GM12873 (cell line): ENCODE results near the gene IFI30.

Experiments used
- TF ChIP-seq, protein P1 (sequence below): IDR thresholded peaks from 2 replicates; pipeline ENCODE4 v1.5.1; 2012; ENCODE audit warnings: low read depth, mild to moderate bottlenecking, moderate library complexity, low read length, control low read depth; ENCODE audit not compliant: insufficient read depth; ENCODE audit errors: missing control alignments

Gene IFI30

DNA sequence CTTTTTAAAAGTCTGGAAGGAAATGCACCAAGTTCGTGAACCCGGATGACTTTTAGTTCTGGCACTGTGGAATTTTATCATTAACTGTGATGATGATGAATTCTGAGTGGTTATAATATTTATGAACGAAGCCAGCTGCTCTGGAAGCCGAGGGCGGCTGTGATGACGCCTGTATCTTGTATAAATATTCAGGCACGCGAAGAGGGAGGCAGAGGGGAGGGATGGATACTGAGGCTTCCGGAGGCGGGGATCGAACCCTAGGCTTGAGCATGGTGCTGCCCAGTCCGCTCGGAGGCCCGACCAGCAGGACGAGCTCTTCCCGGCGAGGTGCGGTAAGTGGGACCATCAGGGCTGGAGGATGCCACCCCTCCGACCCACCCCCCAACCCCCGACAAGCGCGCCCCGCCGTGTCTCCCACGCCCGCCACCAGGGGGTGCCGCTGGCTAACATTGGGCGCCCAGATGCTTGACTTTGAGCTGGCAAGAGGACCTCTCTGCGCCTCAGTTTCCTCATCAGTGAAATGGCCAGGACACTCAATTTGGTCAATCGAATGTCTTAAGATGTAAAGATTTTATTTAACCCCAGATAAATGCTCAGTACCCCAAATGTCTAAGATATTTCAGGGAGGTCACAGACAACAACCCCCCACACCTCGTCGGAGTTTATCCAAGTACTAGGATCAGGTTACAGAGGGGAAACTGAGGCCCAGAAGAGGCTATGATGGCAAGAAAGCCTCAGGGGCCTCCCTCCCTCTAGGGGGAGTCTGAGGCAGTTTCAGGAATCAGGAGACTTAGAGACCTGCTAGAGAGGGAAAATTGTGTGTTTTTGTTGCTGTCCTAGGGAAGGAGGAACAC lies 34.7 kb downstream of the IFI30 start:
- TF ChIP-seq, protein P1, sequence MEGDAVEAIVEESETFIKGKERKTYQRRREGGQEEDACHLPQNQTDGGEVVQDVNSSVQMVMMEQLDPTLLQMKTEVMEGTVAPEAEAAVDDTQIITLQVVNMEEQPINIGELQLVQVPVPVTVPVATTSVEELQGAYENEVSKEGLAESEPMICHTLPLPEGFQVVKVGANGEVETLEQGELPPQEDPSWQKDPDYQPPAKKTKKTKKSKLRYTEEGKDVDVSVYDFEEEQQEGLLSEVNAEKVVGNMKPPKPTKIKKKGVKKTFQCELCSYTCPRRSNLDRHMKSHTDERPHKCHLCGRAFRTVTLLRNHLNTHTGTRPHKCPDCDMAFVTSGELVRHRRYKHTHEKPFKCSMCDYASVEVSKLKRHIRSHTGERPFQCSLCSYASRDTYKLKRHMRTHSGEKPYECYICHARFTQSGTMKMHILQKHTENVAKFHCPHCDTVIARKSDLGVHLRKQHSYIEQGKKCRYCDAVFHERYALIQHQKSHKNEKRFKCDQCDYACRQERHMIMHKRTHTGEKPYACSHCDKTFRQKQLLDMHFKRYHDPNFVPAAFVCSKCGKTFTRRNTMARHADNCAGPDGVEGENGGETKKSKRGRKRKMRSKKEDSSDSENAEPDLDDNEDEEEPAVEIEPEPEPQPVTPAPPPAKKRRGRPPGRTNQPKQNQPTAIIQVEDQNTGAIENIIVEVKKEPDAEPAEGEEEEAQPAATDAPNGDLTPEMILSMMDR, result peak; percentile 70

DNA sequence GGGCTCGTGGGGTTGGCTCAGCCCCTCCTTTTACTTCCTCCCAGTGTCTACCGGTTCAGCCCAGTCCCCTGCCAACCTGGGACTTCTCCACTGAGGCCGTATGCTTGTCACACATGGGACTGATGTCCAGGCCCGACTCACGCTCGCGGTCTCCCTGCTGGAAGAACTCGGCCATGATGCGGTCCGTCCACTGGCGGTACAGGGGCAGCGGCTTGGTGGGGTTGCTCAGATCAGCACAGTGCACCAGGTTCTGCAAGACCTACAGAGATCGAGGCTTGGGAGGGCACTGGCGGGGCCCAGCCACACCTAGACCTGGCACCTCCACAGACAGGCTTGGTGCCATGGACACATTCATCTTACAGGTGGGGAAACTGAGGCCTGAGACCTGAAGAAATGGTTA lies 38.1 kb downstream of the IFI30 start:
- TF ChIP-seq, protein P1, result no peak

DNA sequence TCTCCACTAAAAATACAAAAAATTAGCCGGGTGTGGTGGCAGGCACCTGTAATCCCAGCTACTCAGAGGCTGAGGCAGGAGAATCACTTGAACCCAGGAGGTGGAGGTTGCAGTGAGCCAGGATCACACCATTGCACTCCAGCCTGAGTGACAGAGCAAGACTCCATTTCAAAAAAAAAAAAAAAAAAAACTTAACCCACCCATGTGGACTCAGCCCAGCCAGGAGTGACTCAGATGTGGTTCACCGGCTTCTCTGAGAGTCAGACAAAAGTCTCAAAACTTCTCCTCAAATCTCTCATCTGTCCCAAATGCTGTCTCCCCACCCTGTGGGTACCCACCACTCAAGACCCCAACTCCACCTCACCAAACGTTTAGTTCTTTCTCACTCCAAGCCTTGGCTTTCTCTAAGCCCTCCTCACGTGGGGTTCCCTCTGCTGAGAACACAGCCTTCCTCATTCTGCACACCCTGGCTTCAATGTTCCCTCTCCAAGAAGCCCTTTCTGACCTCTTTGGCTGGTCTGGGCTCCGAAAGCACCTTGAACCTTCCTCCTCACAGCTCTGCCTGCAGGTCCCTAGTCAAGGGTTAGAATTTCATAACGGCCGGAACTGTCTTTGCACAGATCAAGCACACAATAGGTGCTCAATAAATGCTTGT lies 41.3 kb downstream of the IFI30 start:
- TF ChIP-seq, protein P1, result no peak

DNA sequence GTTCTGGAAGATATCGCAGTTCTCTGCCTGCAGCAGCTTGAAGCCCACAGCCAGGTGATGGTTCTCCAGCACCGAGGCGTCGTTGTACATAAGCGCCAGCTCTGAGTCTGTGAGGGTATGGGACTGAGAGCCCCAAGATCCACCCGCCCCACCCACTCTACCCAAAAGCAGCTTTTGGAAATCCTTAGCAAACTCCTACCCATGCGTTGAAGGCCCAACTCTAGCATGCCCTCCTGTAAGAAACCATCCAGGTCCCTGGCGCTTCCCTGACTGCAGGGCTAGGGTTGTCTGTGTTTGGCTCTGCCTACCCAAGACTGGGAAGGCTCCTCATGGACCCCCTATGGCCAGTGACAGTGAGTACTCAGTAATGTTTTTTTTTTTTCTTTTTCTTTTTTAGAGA lies 43.2 kb downstream of the IFI30 start:
- TF ChIP-seq, protein P1, result no peak

DNA sequence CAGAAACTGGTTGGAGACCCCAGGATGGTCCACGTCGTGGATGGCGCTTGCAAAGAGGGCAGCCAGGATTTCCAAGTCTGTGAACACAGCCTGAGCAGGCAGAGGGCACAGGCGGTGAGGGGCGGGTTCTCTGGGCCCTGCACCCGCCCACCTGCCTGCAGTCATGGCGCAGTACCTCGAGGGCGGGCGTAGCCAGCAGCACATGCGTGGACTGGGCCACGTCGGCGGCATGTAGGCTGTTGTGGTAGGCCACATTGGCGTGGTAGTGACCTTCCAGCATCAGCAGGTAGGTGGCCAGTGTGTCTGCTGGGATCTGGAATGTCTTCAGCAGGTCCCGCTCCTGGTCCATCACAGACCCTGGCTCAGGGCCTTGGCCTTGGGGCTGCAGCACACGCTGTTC lies 44.5 kb downstream of the IFI30 start:
- TF ChIP-seq, protein P1, result no peak

DNA sequence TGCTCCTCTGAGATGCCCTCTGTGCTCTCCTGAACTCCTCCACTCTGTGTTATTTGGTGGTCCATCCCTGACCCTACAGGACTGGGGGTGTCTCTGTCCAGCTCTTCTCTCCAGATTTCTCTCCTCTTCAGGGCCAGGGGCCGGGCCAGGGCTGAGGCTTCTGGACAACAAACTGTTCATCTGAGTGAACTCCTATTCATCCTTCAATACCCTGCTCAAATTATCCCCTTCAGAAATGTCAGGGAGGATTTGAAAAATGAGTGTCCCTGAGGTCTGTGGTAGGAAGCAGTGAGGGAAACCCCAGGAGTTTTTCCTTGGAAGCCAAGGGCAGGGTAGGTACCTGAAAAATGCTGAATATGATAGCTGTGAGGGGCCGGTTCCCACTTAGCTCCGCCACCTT lies 45.0 kb downstream of the IFI30 start:
- TF ChIP-seq, protein P1, result no peak

DNA sequence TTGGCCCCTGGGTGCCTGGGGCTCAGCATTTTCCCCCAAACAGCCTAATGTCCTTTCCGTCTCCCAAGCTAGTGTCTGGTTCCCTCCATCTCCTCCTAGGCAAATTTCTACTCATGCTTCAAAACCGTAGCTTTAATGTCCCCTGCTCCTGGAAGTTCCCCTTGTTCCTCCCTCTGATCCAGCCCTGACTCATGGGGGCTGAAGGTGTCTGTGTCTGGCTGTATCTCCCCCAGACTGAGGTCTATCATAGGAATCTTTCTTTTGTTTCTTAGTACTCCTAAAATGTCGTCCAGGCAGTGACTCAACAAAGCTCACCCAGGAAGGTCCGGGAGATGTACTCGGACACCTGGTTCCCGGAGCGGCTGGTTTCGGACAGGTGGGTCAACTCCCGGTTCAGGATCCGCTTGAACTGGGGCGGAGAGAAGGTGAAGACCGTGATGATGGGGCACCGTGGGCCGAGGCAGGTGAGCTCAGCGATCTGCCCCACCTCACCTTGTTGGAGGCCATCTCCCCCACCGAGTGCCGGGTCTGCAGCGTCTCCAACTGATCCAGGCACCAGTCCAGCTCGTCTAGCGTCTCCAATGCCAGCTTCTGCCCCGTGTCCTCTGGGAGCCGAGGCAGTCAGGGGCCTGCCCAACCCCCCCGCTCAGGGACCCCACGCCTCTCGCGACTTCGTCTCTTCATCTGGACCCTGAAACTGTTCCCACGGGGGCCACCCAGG lies 46.5 kb downstream of the IFI30 start:
- TF ChIP-seq, protein P1, result no peak
